H9 (cell line): ENCODE measurements around the gene BRWD1. TPM values are rescaled to one million over a fixed set of nuclear protein-coding genes. Genes with fewer than 3 reads are reported as not detected.

Experiments used
- DNase-seq: peaks from one replicate; pipeline ENCODE4 v3.0.0-alpha.2; 2017
- H2AFZ ChIP-seq: one replicate; pipeline ENCODE4 v1.6.1; 2013; ENCODE audit warnings: mild to moderate bottlenecking, low read length, control low read depth, moderate library complexity
- H2AK5ac ChIP-seq: 2 replicates; pipeline ENCODE4 v1.6.1; 2013; ENCODE audit warnings: low read length, control low read depth, mixed read lengths; ENCODE audit not compliant: insufficient read length
- H2BK120ac ChIP-seq: one replicate; pipeline ENCODE4 v1.6.1; 2013; ENCODE audit warnings: low read depth, mild to moderate bottlenecking, low read length, control low read depth, inconsistent platforms; ENCODE audit not compliant: poor library complexity, severe bottlenecking
- H2BK12ac ChIP-seq: 2 replicates; pipeline ENCODE4 v1.6.1; 2013; ENCODE audit warnings: low read length, control low read depth, mixed read lengths, low read depth; ENCODE audit not compliant: insufficient read length
- H2BK15ac ChIP-seq: 2 replicates; pipeline ENCODE4 v1.6.1; 2013; ENCODE audit warnings: low read depth, low read length, control low read depth
- H2BK20ac ChIP-seq: one replicate; pipeline ENCODE4 v1.6.1; 2013; ENCODE audit warnings: low read depth, mild to moderate bottlenecking, low read length, control low read depth, inconsistent platforms; ENCODE audit not compliant: poor library complexity, severe bottlenecking
- H2BK5ac ChIP-seq: 2 replicates; pipeline ENCODE4 v1.6.1; 2013; ENCODE audit warnings: low read length, control low read depth, mixed read lengths; ENCODE audit not compliant: insufficient read length
- H3K14ac ChIP-seq: 2 replicates; pipeline ENCODE4 v1.6.1; 2013; ENCODE audit warnings: low read length, control low read depth; ENCODE audit not compliant: insufficient read depth
- H3K18ac ChIP-seq: 2 replicates; pipeline ENCODE4 v1.6.1; 2013; ENCODE audit warnings: low read depth, mild to moderate bottlenecking, mixed read lengths, low read length, control low read depth; ENCODE audit not compliant: insufficient read length
- H3K23ac ChIP-seq: 2 replicates; pipeline ENCODE4 v1.6.1; 2013; ENCODE audit warnings: low read length, control low read depth, mixed read lengths, low read depth; ENCODE audit not compliant: insufficient read length
- H3K23me2 ChIP-seq: 2 replicates; pipeline ENCODE4 v1.6.1; 2013; ENCODE audit warnings: low read depth, mild to moderate bottlenecking, mixed read lengths, low read length, control low read depth; ENCODE audit not compliant: insufficient read length, poor library complexity, severe bottlenecking
- H3K27ac ChIP-seq: 2 replicates; pipeline ENCODE4 v1.5.1; 2013; ENCODE audit warnings: low read length, control low read depth, mixed read lengths, low read depth; ENCODE audit not compliant: insufficient read length
- H3K27me3 ChIP-seq: 2 replicates; pipeline ENCODE4 v1.6.1; 2013; ENCODE audit warnings: low read length, control low read depth, inconsistent platforms; ENCODE audit not compliant: insufficient read depth
- H3K4ac ChIP-seq: 2 replicates; pipeline ENCODE4 v1.6.1; 2013; ENCODE audit warnings: low read depth, mild to moderate bottlenecking, control low read depth, inconsistent platforms, low read length, moderate library complexity
- H3K4me1 ChIP-seq: 2 replicates; pipeline ENCODE4 v1.6.1; 2013; ENCODE audit warnings: low read length, control low read depth, inconsistent platforms; ENCODE audit not compliant: insufficient read depth
- H3K4me2 ChIP-seq: 2 replicates; pipeline ENCODE4 v1.6.1; 2013; ENCODE audit warnings: low read length, control low read depth, mixed read lengths; ENCODE audit not compliant: insufficient read length, insufficient read depth
- H3K56ac ChIP-seq: 2 replicates; pipeline ENCODE4 v1.6.1; 2013; ENCODE audit warnings: low read depth, mild to moderate bottlenecking, mixed read lengths, low read length, control low read depth; ENCODE audit not compliant: insufficient read length
- H3K79me1 ChIP-seq: 2 replicates; pipeline ENCODE4 v1.6.1; 2013; ENCODE audit warnings: low read depth, mild to moderate bottlenecking, moderate library complexity, low read length, control low read depth, inconsistent platforms; ENCODE audit not compliant: insufficient read depth, poor library complexity, severe bottlenecking
- H3K79me2 ChIP-seq: 2 replicates; pipeline ENCODE4 v1.6.1; 2013; ENCODE audit warnings: low read length, control low read depth, inconsistent platforms; ENCODE audit not compliant: insufficient read depth
- H3K9ac ChIP-seq: 2 replicates; pipeline ENCODE4 v1.6.1; 2013; ENCODE audit warnings: low read length, control low read depth, mixed read lengths; ENCODE audit not compliant: insufficient read length; ENCODE audit errors: extremely low read depth
- H3K9me3 ChIP-seq: one replicate; pipeline ENCODE4 v1.6.1; 2013; ENCODE audit warnings: low read depth, low read length, inconsistent platforms; ENCODE audit not compliant: control insufficient read depth
- H3T11ph ChIP-seq: one replicate; pipeline ENCODE4 v1.6.1; 2013; ENCODE audit warnings: mild to moderate bottlenecking, low read length, control low read depth, inconsistent platforms
- H4K20me1 ChIP-seq: one replicate; pipeline ENCODE4 v1.6.1; 2013; ENCODE audit not compliant: control insufficient read depth, insufficient read length, insufficient read depth
- H4K5ac ChIP-seq: 2 replicates; pipeline ENCODE4 v1.6.1; 2013; ENCODE audit warnings: low read depth, mild to moderate bottlenecking, mixed read lengths, low read length, control low read depth; ENCODE audit not compliant: insufficient read length
- H4K8ac ChIP-seq: replicated peaks from 2 replicates; pipeline ENCODE4 v1.6.1; 2013; ENCODE audit warnings: low read length, control low read depth, mixed read lengths, low read depth; ENCODE audit not compliant: insufficient read length
- H4K91ac ChIP-seq: 2 replicates; pipeline ENCODE4 v1.6.1; 2013; ENCODE audit warnings: low read depth, mild to moderate bottlenecking, moderate library complexity, mixed read lengths, low read length, control low read depth; ENCODE audit not compliant: insufficient read length
- H3K27ac Mint-ChIP-seq, 3 experiments: 2 replicates in 2 of 3; 3 replicates in 1 of 3; pipeline ENCODE4 v1.8.0; 2020 to 2021; ENCODE audit warnings: mixed read lengths in 3 of 3, mild to moderate bottlenecking in 1 of 3, moderate library complexity in 1 of 3
- H3K27me3 Mint-ChIP-seq: 2 replicates; pipeline ENCODE4 v1.8.0; 2021; ENCODE audit warnings: low read depth, mild to moderate bottlenecking, moderate library complexity, mixed read lengths
- H3K36me3 Mint-ChIP-seq, 3 experiments: 2 replicates in 2 of 3; 3 replicates in 1 of 3; pipeline ENCODE4 v1.8.0; 2020 to 2021; ENCODE audit warnings: low read depth in 3 of 3, mixed read lengths in 3 of 3; ENCODE audit not compliant: insufficient read depth in 1 of 3
- H3K4me1 Mint-ChIP-seq, 2 experiments: 2 replicates each; pipeline ENCODE4 v1.8.0; 2020; ENCODE audit warnings: mixed read lengths in 2 of 2
- H3K4me3 Mint-ChIP-seq, 2 experiments: 2 replicates in 1 of 2; 3 replicates in 1 of 2; pipeline ENCODE4 v1.8.0; 2020 to 2021; ENCODE audit warnings: mild to moderate bottlenecking in 2 of 2, mixed read lengths in 2 of 2, moderate library complexity in 1 of 2
- H3K9me3 Mint-ChIP-seq, 2 experiments: 2 replicates in 1 of 2; 3 replicates in 1 of 2; pipeline ENCODE4 v1.8.0; 2020; ENCODE audit warnings: mild to moderate bottlenecking in 2 of 2, mixed read lengths in 2 of 2, moderate library complexity in 1 of 2
- CTCF ChIP-seq: fragments of 200-600 bp; sonication (generic); conservative IDR thresholded peaks from 3 replicates; pipeline ENCODE4 v1.8.0; 2021; ENCODE audit warnings: antibody characterized with exemption, mild to moderate bottlenecking
- WGBS: extraction: QIAGEN DNeasy Blood & Tissue Kit; methylation state at CpG from one replicate; pipeline ENCODE4 v1.1.7; 2013; ENCODE audit warnings: missing lambda C conversion rate, low lambda C conversion rate, mixed read lengths; ENCODE audit not compliant: insufficient read length; ENCODE audit errors: extremely low coverage; 5-methylcytosine and 5-hydroxymethylcytosine counted together
- total RNA-seq: library from RNA; stranded (reverse); gene quantifications from 2 replicates; pipeline ENCODE4 v1.2.1, GENCODE V29; 2021

Gene BRWD1
- total RNA-seq, 1 experiment from 2014 or later: 48.4 TPM

- H3K27me3 Mint-ChIP-seq: no peaks in the 10 kb centered on the region
- no peak overlapping the region for H3K14ac ChIP-seq
- no peak overlapping the region for H2AK5ac ChIP-seq
- H3K4me2 ChIP-seq: no peak overlapping the region
- H3K27ac Mint-ChIP-seq: peak overlapping the region in 1 of 3 experiments; percentile 59; a peak in 2 of 7 replicates
- no peak overlapping the region for H3T11ph ChIP-seq
- H4K8ac ChIP-seq: no peak overlapping the region
- no peak overlapping the region for H3K56ac ChIP-seq
- no peak overlapping the region for H2BK120ac ChIP-seq
- H3K4me1 Mint-ChIP-seq: peaks cover 3 to 10% of the 10 kb centered on the region in 2 experiments; a peak in 3 of 4 replicates
- no peak overlapping the region for H4K5ac ChIP-seq
- no peak overlapping the region for H3K9ac ChIP-seq
- H3K9me3 ChIP-seq: no peaks in the 10 kb centered on the region
- H3K18ac ChIP-seq: no peak overlapping the region
- no peak overlapping the region for H4K91ac ChIP-seq
- TF ChIP-seq CTCF: no peak
- H3K79me1 ChIP-seq: no peaks in the 10 kb centered on the region
- no peak overlapping the region for H3K4ac ChIP-seq
- H2BK5ac ChIP-seq: no peak overlapping the region
- no peak overlapping the region for H2BK15ac ChIP-seq
- no peak overlapping the region for H3K27ac ChIP-seq
- H3K23me2 ChIP-seq: no peaks in the 10 kb centered on the region
- H3K36me3 Mint-ChIP-seq: peaks cover 13 to 71% (median 64%) of the 10 kb centered on the region in 3 experiments; a peak in 5 of 7 replicates
- H3K4me3 Mint-ChIP-seq: no peak overlapping the region
- no peak overlapping the region for H3K23ac ChIP-seq
- H2BK20ac ChIP-seq: no peak overlapping the region
- no peaks in the 10 kb centered on the region for H3K79me2 ChIP-seq
- H4K20me1 ChIP-seq: no peaks in the 10 kb centered on the region
- no peaks in the 10 kb centered on the region for H3K9me3 Mint-ChIP-seq
- no peak overlapping the region for H2BK12ac ChIP-seq
- WGBS: no CpG with 5 or more reads among the region's 1 CpG
- H3K27me3 ChIP-seq: no peaks in the 10 kb centered on the region
- no peak for DNase-seq
- no peaks in the 10 kb centered on the region for H3K4me1 ChIP-seq
- no peak overlapping the region for H2AFZ ChIP-seq
Observed at GRCh38 chr21:39196838-39197237, 116.6 kb downstream of the BRWD1 start.
